ENCODE measurements around the gene SCAP.

Gene SCAP

DNA sequence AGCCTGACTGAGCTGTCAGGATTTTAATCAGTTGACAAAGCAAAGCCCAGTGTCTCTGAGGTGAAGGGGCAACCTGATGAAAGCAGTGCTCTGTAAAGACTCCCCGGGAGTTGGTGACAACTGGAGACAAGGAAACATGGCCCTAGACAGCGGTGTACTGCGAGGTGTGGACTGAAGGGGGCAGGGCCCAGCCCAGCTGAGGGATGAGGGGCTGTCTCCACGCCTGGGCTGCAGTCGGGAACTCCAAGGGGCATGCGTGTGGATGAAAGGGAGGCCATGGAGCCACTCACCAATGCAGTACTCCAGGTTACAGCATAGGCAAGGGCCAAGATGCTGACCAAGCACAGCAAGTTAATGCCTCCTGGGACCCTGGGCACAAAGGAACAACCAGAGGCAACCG, 45.1 kb downstream of the SCAP start:
- no peak for DNase-seq

DNA sequence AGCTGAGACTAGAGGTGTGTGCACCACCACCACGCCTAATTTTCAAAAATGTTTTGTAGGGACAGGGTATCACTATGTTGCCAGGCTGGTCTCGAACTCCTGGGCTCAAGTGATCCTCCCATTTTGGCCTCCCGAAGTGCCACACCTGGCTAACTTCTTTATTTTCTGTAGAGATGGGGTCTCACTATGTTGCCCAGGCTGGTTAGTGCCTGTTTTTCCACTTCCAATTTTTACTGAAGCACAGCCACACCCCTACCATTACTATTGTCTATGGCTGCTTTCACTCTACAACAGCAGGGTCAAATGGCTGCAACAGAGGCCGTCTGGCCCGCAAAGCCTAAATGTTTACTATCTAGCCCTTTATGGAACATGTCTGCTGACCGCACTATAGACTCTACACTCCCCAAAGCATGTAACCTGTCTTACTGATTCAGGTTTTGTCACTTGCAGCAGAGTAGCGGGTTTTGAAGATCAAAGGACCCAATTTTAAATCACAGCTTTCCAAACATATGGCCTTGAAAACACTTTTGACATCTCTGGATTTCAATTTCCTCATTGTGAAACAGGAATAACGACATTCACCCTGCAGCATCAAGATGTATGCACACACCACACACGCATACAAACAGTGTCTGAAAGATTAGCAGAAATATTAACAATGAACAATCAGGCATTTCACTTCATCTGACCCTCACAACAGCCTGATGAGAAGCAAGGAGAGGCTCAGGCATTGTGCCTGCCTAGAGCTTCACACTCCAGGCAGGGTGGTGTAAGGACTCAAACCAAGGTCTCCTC, 46.1 kb downstream of the SCAP start:
- DNase-seq: no peak

DNA sequence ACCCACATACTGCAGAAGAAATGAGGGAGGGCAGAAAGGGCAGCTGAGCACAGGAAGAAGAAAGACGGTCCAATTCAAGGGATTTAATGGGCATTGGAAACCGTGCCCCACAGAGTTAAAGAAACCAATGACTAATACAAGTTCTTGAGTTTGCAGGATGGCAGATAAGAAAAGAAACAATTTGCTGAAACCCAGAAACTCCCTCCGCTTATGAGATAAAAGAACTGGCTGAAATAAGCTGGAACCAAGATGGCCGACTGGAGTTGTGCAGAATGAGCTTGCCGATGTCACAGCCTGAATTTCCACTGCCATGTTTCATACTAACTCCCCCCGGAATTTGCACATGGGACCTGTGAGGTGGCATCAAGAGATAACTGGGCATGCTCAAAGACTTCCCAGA, 47.1 kb downstream of the SCAP start:
- DNase-seq: no peak

DNA sequence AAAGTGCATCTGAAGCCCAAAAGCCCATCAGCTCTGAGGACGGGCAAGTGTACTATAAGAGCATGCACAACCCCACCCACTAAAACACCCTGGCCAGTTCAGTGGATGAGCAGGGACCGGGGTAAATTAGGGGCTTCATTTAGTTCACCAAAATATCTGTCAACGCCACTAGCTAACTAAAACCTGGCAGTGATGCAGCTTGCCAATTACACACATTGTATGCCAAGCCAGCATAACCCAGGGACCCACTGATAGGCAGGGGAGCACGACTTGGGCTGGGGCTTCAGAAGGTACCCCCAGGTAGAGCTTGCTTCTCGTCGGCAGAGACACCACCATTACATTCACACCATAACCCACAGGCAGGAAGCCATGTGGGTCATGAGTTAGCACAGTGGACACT, 47.9 kb downstream of the SCAP start:
- no peak for DNase-seq

DNA sequence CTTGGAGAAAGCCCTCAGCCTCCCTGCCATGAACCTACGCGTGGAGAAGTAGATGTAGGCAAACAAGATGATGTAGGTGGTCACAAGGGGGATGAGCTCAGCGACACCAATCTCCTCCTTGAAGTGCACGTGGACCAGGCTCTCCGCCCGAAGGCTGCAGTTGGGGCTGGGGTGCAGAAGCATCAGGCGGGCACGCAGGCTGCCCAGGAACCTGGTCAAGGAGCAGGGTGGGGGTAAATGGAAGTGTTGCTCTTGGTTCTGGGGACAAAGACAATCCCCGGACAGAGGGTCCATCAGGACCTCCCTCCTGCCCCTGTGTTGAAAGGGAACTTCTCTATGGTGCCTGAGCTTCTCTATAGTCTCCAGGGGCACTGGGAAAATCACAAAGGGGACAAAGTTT, 49.8 kb downstream of the SCAP start:
- no peak for DNase-seq

DNA sequence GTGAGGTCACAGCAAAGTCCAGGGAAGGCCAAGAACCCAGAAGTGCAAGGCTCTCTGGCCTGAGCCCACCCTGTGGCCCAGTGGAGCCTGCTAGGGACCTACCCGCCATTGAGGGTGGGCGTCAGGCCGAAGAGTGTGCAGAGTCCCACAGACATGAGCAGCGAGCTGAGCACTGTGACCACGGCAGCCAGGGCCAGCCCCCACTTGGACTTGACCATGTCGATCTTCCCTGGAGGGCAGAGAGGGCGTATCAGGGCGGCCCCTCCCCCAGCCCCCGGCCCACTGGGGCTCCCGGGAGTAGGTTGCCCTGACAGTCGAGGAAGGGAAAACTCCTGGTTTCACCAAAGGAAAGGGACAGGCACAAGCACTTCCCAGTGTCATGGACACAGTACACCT, 50.4 kb downstream of the SCAP start:
- no peak for DNase-seq

DNA sequence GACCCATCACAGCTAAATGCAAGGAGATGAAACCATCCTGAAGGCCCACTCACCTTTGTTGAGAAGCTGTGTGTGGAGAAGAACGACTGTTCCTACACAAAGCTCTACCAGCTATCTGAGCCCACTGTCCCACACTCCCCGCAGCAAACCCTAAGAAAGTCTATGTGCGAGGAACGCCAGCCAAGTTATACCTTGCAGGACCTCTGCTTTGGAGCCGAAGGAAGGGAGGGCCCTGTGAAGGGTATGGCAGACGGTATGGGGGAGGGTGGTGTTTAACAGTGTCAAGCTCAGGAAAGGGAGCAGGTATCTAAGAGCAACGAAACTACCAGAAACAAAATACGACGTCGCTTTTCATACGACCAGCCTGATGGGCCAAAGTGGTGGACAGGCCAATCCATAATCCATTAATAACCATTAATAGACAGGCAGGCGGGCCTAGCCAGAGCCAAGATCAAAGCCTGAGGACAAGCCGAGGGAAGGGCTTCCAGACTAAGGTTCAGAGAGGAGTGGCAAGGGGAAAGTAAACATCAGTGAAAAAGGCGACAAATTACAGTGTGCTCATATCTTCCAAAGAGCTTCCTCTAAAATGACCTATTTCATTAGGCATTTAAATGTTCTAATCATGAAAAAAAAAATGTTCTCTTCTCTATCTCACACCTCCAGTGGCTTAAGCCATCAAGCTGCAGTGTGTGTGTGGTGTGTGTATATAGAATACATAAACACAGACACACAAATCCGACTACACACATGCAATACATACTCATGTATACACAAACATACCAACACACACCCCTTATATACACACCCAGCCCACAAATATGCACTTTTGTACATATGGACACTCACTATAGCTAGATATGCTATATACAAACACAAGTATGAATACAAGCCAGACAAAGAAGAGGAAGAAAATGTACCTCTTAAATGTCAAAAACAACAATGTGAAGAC, 51.0 kb downstream of the SCAP start:
- no peak for DNase-seq

DNA sequence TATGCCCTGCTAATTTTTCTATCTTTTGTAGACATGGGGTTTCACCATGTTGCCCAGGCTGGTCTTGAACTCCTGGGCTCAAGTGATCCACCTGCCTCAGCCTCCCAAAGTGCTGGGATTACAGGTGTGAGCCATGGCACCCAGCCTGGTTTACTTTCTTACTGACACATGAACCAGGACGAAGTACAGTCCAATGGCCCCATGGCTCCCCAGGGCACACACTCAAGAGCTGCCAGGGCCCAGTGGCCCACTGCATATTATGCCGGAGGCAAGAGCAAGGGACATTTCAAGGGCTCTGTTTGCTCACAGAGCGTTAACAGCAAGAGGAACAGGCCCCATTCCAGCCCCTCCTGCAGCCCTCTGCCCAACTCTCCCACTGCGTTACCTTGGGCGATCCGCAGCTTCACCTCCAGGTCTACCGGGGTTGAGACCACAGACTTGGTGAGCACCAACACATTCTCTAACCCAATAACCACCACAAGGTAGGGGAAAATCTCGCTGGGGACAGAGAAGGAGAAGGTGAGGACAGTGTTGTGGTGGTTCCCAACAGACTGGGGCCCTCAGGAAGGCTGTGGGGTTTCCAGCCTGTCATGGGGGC, 52.1 kb downstream of the SCAP start:
- DNase-seq: no peak

DNA sequence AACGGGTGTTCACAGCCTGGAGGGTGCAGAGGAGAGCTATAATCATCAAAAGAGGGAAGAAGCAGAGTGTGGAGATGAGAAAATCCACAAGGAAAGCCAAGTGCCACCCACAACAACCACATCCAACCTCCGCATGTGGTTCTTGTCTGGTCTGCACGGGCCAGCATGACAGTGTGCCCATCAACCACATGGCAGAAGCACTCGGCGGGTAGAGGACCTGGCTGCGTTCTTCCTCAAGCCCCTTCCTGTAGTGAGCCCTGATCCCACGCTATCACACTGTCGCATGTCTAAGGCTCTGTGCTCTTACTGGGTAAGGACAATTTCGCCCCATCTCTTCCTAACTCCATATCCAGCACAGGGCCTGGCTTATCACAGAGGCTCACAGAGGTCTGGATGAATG, 53.0 kb downstream of the SCAP start:
- no peak for DNase-seq

DNA sequence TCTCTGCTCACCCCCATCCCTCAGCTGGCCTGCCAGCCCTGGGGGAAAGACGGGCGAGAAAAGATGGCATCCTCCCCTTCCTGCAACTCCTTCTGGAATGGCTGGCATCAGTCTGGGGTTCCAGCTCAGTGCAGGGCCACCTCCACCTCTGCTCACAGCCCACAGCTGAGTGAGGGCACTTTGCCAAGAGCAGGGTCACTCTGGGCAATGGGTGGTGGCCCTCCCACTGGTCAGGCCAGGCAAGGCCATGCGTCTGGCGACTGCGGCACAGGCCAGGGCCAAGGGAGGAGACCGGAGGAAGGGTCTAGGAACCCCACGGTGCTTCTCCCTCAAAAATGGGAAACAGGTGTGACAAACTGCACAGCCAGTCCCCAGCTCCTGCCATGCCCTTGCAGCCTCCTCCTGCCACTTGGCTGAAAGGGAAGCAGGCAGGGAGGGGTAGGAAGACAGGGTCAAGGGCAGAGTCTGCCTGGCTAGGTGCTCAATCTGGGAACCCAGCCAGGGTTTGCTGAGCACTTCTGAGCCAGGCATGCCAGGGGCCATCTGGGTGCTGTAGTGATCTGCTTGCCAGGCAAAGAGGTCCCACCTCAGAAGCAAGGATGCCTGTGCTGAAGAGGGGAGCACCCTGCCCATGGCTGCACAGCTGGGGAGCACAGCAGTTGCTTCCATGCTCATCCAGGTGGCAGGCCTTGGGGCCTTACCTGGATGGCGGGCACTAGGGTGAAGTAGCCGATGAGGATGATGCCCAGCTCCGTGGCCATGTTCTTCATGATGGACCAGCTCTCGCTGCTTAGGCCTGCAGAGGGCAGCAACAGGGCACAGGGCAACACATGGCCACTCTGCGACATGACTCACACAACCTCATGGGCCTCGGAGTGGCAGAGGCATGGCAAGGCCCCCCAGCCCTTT, 53.7 kb downstream of the SCAP start:
- no peak for DNase-seq

DNA sequence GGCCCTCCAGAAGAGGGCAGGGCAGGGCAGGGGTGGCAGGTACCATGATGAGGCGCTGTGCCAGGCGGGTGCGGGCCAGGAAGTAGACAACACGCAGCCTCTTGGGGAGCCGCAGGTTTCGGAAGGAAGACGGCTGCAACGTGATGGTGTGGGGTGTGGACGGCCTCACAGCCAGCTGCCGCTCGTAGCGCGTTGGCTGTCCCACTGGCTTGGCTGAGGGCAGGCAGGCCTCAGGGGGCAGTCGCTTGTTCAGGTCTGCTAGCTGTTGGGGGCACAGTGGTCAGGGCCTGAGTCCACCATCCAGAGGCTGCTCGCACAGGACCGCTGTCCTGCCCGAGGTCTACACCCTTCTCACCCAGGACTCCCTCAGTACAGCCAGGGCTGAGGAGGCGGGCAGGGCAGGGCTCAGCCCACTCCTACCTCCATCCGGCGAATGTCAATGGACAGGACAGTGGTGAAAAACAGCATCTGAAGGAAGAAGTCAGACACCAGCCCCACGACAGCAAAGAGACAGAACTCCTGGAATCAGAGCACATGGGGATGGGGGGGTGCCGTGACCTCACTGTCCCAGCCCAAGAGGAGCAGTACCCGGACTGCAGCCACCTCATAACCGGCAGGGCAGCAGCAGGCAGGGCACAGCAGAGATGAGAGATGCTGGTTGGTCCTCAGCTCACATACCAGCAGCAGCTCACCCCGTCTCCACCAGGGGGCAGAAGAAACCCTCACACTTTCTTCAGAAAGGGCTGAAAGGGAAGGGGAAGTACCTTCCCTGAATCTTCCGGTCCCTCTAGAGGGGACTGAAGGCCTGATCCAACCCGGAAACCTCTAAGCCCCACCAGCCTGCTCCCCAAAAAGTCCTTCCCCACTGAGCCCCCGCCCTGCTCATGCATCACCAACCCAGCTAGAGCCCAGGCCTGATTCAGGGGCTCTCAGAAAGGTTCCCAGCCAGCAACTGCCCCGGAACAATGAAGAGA, 54.9 kb downstream of the SCAP start:
- peak; percentile 79 for DNase-seq

DNA sequence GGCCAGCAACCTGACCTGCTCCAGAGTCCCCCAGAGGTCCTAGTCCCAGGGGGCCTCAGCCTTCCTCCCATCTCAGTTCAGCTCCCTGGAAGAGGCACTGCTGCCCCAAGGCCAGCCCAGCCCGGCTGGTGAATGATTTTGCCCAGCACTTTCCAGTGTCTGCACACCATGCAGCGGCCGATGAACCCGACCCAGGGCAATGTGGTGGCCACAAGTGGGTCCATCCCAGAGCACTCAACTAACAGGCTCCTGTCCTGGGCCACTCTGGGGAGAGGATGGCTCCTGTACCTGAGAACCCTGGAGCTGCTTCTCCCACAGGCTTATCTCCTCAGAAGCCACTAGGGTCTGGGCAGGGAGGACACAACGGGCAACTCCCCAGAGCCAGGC, 55.7 kb downstream of the SCAP start:
- no peak for DNase-seq

DNA sequence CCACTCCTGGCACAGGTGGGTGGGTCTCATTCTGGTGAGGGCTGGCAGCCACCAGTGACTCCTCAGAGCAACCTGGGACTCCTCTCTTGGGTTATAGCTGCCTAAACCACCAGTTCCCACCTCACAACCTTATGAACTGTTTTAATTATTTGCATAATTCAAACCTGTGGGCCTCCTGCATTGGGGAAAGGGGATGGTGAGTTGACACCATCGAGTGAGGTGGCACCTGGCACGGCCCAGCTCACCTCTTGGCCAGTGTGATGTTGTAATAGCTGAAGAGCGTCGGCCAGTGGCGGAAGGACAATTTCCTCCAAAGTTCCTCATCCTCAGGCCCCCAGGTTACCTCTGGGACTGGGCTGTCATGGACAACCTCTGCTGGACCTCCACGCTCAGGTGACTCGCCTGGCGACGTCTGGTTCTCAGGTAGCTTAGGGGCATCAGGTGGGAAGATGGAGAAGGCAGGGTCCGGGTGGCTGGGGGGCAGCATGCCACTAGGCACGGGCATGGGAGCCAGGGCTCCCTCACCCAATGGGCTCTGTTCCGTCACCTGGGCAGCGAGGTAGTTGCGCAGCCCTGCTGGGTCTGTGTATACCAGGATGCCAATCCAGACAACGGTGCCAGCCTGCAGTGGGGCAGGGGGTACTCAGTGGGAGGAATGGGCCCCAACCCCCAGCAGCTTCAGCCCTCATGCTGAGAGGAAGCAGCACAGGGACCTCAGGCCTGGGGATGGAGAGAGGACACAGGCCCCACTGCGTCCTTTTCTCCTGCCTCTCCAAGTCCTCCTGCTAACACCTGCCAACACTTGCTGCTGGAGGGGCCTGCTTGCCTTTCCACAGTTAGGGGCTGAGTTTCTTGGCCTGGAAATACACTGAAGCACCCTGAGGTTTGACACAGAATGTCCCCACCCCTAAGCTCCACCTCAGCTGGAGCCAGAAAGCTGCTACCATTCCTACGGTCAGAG, 56.4 kb downstream of the SCAP start:
- DNase-seq: no peak

DNA sequence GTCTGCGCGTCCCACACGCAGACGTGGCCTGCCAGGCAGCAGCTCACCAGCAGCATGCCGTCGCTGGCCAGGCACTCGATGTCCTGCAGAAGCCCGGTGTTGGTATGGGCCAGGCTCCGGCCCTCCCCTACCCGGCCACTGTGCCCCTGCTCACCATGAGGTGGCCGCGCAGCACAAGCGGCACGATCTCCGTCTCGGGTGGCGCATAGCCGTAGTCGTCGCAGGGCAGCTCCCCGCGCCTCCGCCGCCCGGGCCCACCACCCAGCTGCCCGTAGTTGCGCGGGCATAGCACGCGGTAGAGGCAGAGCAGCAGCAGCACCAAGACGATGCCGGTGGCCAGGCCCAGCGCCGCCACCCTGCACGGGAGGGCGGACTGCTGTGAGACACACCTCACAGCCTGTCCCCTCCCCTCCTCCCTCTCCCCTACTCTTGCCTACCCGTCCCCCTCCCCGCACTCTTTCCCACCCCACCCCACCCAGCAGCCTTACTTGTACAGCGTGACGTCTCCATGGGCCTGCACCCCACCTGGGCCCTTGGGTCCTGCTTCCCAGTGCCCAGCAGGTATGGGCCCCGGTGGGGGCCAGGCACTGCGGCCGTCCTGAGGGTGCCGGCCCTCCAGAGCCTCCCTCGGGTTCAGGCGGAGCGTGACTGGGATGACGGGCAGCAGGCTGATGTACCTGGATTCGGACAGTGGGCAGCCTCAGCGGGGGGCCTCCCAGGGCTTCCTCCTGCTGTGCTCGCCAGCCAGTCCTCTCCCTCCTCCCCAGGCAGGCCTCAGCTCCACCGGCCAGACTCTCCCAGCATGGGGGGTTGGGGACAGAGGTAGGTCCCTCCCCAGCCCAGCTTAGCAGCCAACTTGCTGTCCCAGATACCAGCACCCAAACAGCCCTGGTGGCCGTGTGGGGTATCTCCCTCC, 57.3 kb downstream of the SCAP start:
- DNase-seq: no peak

DNA sequence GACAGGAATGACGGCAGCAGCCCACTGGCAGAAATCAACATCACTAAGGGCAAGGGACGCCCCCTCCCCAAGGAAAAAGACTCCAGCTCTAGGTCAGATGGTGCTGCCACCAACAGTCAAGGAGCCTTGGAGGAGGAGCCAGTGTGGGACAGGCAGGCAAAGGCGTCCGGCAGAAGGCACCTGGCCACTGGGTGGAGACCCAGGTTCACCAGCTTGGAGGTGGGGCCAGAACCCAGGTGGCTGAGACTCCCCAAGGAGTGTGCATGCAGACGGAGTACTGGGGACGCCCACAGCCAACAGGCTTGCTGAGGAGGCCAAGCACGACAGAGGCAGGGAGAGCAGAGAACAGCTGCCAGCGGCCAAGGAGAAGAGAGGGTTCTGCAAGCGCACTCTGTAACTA, 59.7 kb downstream of the SCAP start:
- DNase-seq: no peak

DNA sequence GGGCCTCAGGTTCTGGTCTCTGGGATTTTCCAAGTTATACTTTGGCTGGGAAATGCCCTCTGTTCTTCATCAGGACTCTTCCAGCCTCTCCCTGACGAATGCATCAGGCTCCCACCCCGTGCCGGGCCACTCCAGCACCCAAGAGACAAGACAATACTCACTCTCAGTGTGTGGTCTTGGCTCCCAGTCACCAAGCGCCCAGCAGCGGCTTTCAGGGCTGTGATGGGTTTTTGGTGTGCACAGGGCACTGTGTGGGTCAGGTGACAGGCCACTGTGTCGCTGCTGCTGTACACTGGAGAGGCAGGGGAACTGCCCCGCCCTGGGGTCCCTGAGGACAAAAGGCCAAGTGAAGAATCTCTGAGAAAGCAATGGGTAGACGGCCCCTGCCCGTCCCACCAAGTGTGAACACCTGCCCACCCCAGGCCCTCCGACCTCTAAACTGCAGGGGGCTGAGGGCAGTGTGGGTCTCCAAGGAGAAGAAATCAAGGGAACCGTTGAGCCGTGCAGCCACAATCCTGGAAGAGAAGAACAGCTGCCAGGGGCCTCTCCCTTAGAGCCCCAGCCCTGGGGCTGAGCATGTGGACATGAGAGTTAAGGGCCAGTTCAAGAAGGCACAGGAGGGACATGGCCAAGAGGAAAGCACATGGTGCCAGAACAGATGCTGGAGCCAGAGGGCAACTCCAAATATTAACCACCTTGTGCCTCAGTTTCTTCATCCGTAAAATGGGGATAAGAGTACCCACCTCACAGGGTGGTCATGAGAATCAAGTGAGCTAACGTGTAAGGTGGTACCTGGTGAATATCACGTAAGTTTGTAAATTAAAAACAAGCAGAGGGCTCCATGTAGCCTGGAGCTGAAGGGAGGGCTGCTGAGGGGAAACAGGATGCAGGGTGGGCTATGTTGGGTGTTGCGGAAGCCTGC, 60.8 kb downstream of the SCAP start:
- DNase-seq: no peak

DNA sequence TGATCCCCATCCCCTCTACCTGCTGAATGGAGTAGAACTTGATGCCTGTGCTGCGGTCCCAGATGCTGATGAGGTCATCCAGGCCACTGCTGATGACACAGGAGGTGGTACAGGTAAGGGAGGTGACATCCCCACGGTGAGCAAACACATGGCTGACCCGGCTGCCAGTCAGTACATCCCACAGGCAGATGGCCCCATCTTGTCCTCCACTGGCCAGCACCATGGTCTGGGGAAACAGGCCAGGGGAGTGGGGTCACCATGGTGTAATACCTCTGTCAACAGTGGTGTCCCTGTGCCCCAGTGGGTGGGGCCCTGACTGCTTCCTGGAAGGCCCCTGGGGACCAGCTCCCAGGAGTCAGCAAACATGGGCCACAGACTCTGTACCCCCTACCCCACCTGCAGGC, 61.6 kb downstream of the SCAP start:
- no peak for DNase-seq

DNA sequence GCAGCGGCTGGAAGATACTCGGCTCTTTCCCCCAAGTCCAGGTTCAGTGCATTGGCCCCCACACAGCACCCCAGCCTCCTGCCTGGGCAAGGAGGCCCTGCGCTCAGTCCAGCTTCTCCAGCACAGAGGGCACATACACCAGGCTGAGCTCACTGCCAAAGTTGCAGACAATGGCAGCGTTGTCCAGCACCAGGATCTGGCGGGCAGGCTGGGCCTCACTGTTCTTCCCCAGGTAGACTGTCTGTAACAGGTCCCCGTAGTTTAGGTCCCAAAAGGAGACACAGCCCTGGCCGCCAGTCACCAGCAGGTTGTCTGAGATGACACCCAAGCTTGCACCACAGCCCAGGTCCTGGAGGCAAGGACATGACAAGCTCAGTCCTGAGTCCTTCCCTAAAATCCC, 62.0 kb downstream of the SCAP start:
- DNase-seq: no peak
